Right forelimb (tissue), 1 donor: Measurements from ENCODE around the gene PRKG1.

Experiments used
- DNase-seq: peaks from one replicate; pipeline ENCODE4 v3.0.0-alpha.2; 2018

PRKG1 gene

DNA sequence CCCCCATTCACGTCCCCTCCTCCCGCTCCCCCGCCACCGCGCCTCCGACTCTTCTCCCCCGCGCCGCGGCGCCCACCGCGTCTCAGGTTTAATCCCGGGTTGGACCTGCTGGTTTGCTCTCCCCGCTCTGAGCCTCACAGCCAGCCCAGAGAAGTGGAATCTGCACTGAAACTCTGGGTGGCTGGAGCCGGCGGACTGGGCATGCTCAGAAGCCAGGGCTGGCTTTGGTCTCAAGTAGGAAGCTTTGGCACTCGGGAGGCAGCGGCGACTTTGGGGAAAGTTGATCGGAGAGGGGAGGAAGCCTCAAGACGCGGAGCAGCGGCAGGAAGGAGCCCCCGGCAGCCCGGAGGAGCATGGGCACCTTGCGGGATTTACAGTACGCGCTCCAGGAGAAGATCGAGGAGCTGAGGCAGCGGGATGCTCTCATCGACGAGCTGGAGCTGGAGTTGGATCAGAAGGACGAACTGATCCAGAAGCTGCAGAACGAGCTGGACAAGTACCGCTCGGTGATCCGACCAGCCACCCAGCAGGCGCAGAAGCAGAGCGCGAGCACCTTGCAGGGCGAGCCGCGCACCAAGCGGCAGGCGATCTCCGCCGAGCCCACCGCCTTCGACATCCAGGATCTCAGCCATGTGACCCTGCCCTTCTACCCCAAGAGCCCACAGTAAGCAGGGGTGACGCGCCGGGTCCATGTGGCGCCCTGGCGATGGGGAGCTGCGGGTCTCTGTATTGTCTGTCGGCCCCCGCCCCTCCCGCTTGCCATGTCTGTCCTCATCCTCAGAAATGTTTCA lies at the start of gene PRKG1:
Gene PRKG1, plus strand, starts transcription at position 250 of the 791 bp plus-strand sequence.
- peak; percentile 87 for DNase-seq

DNA sequence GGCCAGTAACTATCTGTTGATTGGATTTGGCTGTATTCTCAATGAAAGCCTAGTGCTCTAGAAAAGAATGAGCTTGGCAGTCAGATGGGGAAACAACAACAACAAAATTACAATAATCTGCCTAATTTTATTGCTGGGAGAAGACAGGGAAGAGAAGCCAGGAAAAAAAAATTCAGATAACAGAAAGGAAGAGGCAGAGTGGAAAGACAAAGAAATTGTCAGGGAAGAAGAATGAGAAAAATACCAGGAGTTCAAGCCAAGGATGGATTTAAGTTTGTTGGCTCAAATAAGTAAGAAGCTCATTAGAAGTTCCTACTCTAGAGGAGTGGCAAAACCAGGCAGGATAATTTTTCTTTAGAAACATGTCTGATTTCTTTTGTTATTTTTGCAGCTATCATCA lies 45.9 kb upstream of the PRKG1 start:
- no peak for DNase-seq

DNA sequence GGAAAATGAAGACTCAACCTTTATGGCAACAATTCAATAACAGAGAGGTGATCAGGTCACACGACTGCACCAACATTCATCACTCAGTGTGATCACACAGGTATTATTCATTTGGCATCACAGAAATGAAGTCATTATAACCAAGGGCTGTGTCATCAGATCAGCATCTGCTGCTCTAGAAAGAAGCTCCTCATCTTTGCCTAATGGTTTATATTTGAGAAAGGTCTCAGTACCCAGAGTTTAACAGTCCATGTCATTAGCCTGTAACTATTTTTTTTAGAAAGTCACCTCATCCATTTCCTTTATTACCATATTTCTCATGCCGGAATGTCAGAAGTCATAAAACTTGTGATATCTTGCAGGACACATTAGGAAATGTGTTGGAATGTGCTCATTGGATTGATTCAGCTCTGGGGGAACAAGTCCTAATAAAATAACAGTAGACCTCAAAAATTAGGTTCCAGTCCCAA lies 45.1 kb upstream of the PRKG1 start:
- DNase-seq = no peak

DNA sequence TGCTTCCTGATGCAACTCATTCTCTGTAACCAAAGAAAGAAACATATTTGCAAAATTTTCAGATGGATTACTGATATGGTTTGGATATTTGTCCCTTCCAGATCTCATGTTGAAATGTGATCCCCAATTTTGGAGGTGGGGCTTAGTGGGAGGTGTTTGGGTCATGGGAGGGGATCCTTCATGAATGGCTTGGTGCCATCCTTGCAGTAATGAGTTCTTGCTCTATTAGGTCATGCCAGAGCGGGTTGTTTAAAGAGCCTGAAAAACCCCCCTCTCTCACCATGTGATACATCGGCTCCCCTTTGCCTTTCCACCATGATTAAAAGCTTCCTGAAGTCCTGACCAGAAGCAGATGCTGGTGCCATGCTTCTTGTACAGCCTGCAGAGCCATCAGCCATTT lies 43.8 kb upstream of the PRKG1 start:
- no peak for DNase-seq

DNA sequence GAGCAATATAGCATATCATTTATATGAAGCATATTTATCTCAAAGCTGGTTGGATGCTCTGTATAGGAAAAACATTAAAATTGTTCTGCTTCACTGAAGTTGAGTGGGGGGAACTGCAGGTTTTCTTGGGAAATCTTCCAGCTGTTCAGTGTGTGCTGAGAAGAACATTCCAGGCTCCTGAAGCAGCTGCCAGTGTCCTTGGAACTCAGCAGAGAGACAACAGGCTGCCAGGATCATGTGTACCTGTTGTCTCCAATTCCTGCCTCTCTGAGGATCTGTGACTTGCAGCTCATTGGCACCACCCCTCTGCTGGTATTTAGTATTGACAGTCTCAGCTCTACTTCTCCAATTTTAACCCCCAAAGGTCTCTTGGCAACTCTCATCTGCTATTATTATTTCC lies 42.3 kb upstream of the PRKG1 start:
- DNase-seq = no peak

DNA sequence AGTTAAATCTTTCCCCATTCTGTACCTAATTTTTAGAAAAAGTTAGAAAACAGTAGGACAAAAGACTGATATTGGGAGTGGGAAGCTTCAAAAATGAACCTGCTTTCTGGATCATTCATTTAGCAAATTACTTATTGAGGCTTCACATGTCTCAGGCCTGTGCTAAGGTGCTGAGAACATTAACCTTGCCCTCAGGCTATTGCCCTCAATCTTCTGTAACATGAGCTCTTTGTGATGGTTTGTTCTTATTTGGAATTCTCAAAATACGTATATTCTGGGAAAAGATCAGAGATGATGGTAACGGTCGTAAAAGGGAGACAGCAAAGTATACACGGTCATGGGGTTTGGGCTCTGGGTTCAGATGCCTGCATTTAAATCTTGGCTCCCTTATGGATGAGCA lies 39.5 kb upstream of the PRKG1 start:
- DNase-seq = no peak

DNA sequence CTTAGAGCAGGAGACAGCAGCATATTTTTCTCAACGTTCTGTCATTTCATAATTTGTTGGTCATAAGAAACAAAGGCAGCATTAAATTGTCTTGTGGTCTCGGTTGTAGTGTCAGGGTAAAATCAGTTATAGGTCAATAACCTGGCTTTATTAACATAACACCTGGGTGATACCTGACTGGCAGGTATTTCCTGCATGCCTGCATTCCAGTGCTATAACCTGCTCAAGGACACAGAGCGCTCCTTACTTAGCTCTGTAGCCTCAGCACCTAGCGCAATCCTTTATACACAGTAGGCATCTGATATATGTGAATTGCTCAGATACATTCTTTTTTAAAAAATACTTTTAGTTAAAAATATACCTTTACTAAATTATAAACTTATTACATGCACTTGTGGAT lies 38.9 kb upstream of the PRKG1 start:
- no peak for DNase-seq

DNA sequence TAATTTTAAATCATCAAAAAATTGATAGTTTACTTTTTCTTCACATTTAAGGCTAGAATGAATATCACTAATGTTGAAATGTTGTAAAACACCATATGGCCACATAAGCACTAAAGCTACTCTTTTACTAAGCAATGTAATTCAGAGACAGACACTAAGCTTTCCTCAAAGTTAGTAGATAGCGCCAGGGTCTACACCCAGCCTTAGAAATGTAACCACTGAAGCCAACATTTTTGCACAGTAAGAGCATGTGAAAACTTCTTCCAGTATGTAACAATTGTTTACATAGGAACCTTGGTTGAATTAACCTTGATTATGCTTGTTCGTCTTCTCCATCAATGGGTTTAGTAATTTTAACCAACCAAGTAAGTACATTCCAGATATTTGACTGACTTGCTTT lies 28.4 kb upstream of the PRKG1 start:
- DNase-seq = no peak

DNA sequence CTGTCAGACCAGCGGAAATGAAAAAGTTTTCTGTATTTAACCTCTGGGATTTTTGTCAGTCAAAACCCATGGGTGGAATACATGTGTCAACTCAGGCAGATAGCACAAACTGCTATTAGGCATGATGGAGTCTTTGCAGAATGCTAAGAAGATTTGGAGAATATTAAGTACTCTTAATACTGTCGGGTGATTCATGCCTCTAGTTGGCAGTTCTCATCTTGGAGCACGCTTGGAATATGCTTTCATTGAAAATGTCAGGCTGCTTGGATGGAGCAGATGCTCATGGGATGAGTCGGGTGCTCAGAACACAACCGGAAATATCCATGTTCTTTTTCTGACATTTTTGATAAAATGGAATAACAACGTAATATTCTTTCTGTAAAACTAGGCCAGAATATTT lies 27.6 kb upstream of the PRKG1 start:
- DNase-seq = no peak

DNA sequence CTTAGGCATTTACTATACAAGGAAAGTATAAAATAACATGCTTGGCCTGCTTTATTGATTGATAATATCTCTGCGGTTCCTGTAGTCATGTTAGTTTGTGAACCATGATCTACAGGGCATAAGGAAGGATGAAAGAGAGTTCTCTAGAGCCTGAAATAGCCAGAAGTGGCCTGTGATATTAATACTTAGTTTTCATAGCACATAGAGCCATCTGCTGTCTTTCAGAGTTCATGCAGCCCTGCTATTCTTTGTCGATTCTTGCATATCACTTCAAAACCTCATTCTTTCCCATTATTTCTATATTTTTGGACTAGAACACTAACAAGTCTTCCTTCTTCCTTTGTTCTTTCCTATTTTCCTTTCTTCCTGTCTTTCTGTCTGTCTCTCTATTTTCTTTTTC lies 26.4 kb upstream of the PRKG1 start:
- no peak for DNase-seq

DNA sequence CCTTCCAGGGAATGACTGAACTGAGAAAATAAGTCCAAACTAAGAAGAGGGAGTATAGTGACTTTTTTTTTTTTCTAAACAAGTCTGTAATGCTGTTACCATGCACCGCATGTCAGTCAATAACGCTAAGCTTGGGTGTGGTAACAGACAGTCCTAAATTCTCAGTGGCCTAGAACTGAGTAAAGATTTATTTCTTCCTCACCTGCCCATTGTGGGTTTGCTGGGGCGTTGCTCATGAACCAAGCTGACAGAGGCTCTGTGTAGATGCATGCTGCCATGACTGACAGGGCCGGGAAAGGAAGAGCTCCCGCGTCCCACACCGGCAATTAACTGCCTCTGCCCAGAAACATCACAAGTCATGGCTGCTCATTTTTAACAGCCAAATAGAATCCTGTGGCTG lies 25.5 kb upstream of the PRKG1 start:
- DNase-seq = no peak

DNA sequence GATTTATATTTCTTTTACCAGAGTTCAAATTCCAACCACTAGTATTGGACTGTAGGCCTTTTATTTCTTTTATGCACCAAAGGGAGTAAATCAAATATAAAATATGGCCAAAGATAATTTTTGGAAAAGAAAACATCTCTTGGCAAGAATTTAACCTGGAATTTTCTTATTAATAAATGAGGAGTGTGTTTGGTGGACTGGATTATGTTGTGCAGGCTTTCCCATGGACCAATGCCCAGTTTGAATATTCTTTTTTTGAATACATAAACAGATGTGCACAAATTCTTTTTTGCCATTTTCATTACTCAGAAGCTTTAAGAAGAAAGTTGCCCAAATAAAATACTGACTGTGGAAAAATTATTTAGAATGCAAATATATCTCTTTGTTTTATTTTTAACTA lies 22.1 kb upstream of the PRKG1 start:
- DNase-seq = no peak

DNA sequence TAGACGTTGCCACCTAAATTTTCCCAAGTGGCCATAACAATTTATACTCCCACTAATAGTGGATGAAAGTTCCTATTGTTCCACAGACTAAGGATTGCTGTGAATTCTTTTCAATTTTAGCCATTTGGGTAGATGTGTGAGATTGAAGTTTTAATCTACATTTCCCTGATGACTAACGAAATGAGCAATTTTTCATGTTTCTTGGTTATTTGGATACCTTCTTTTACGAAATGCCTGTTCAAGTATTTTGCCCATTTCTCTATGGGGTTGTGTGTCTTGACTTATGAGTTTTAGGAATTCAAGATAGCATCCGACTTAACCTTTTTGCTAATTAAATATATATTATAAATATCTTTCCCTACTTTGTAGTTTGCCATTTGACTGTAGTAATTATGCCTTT lies 16.4 kb upstream of the PRKG1 start:
- DNase-seq = no peak

DNA sequence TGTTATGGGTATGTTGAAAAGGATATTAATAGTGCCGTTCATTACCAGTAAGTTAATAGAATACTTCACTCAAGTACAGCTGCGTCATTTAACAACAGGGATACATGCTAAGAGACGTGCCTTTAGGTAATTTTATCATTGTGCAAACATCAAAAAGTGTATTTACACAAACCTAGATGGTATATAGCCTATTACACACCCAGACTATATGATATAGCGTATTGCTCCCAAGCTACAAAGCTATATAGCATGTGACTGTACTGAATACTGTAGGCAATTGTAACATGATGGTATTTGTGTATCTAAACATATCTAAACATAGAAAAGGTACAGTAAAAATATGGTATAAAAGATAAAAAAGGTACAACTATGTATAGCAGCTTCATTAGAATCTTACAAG lies 11.1 kb upstream of the PRKG1 start:
- no peak for DNase-seq

DNA sequence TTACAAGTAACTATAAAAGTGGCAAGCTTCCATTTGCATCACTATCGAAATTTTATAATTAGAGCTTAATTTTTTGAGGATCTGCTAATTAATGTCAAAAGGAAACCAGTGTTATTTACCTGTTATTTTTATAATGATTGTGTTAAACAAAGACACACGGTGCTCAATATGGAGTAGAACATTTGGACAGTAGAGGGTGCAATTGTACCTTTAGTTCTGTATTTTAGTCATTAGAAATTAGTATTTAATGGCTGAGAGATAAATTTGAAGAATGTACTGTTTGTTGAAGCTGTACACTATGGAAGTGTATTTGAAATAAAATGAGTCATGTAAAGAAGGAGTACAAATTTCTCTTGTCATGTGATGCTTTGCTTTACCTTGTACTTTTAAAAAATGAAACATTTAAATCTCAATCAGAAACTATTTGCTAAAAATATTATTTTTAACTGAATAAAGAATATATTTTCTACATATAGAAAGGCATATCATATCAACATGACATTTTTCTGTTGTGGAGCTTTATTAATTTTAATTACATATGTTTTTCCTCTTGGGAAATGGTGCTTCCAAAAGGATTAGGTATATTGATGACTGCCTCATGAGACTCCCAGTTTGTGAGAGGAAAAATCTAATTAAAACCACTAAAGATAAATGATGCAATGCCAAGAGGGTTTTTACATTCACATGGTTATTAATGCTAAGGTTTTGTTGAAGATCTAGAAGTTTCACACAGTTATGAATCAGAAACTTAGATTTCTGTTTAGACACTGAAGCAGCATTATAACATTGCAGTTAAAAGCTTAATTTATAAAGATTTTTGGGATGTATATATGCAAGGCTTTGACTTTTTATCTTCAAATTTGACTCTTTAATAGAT lies 10.4 kb upstream of the PRKG1 start:
- DNase-seq = no peak

DNA sequence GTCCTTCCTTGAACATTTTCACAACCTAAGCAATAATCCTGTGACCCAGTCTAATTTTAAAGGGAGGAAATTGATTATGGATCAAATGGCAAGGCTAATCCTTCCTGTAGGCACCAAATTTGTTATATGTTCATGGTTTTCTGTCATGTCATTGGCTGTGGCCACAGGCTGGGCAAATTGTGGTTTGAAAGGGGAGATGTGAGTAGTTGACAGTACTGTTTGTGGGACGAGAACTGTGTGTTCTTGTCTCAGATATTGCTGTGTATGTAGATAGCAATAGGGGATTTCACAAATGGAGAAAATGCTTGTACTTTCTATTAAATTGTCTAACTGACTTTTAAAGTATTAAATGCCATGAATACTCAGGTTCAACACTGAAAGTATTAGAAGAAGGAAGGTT lies 8.1 kb upstream of the PRKG1 start:
- DNase-seq = no peak

DNA sequence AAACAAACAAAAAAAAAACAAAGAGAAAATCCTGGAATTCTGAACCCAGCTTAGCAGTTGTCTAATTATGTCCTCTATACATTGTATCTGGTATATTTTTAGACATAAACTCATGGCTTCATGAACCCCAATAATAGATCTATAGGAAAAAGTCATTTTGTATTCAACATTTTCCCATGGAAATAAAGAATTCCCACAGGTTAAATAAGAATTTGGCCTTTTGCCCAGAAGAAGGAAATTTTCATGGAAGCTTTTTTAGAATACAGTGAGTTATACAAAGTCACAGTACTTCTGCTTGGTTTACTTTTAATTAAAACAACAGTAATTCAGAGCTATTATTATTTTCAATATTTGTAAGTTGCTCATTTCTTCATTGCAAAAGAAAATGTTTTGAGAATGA lies 2.1 kb upstream of the PRKG1 start:
- DNase-seq = no peak

DNA sequence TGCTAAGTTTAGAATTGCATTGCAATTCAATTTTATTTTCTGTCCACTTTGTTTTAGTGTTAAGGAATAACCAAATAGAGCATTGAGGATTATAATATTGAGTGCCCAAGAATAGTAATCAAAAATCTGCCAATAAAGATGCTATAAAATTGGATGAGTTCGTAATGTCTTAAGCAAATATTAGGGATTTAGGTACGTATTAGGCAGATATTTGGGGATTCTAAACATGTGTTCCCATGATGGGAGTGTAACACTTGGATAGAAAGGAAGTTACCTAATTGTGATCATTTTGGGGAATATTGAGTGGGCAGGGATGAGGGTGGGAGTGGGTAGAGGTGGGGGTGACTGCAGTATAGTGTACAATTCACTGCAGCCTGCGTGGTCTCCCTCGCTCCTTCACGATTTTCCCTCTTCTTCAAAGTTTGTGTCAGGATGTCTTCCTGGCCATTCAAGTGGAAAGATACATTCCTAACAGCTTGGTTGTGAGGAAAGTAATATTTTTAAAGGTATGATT lies 1.3 kb upstream of the PRKG1 start:
- DNase-seq = no peak

DNA sequence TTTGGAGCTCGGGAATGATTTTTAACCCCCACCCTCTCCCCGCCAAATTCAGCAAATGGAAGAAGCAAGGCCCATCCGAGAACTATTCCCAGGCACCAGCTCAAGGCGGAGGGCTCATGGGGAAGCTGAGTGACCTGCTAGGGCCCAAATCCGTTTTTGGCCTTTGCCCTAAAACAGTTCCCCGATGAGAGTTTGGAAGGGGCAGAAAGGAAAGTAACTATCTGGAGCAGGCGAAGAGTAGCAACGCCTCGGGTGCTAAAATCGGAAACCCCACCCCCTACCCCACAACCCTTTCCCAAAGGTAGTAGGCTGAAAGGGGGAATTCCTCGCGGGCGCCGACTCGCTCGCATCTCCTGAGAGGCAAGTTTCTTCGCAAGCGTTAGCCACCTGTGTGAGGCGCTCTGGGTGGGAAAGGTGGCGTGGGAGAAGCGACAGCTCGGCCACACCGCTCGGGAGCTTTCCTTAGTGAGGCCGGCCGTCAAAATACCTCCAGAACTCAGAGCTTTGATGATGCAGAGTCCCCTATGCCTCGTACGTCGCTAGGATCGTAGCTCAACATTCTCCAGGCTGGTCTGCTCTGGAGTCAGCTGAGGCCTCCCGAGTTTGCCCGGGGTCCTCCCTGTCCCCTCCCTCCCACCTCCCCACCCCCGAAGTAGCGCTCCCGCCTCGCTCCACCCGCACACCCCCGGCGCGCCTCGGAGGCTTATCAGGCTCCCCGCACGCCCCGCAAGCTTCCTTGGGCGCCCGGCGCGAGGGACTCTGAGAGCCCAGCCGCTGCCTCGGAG lies 642 bp upstream of the PRKG1 start:
- peak; percentile 76 for DNase-seq

DNA sequence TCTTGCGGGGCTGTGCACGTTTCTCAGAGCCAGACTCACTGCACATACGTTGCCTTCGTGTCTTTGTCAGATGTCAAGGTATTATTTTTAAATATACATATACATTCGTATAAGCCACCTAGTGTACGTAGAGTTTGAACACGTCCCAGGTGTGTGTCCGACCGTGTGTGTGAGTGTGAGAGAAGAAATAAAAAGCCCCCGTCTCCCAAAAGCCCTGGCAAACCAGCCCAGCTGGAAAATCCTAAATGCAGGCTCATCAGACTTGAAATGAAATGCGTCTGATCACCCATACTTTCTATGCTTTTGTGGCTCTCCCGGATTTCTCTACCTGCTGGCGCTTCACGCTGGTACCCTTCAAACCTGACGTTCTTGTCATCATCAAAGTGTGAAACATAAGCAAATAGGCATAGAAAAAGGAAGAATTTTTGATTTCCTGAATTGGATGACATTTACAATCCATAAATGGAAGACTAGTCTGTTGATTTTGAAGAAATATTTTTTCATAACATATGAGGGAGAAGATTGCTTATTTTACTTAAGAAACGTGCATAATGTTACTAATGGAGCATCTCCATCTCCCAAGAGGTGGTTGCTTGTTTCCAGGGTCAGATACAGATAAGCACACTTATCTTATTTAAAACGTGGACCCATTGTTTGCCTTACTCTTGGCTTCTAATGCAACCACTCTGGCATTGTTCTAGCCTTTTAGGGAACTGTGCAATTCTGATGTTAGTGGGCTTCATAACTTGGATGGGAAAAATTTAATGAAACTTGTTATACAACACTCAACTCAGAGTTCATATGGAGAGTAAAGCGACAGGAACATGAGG lies 971 bp downstream of the PRKG1 start:
- DNase-seq = no peak

DNA sequence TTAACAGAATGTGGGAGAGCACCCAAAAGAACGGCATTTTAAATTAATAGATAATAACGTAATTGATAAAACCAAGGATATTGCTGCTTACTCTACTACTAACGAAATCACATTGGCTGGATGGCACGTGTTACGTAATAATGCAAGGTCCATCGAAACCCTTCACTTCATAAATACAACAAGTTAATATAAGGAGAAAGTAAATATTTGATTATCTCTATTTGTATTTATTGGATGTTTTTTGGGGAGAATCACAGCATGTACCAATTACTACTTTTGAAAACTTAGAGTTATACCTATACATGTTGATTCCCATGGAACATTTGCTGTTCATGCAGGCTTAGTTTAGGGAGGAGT lies 1.6 kb downstream of the PRKG1 start:
- DNase-seq = no peak

DNA sequence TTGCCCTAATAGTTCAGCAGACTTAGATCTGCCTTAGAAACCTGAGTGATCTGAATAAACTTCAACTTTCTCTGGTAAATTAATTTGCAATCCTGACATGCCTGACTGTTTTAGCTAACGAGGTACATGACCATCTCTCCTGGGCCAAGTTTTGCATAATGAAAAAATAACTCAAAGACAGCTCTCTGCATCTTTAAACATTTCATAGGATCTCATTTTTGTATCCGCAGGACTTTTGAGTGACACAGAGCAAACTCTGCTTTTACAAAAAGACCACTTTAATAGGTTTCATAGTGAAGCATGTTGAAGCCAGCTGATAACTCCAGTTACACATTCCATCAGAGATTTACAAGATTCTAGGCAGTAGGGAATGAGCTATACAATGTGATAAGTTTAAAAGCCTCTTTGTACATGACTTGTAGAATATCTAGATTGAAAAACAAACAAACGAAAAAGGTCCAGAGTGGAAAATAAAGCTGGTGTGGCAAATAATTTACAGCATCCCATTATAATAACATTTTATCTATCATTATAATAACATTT lies 2.1 kb downstream of the PRKG1 start:
- no peak for DNase-seq
